SIG-M5 treated with dmso at 0.1 percent for 504 hours (cell line): ENCODE measurements around the gene KRT4.

Experiments used
- DNase-seq: peaks from one replicate; lab custom pipeline; 2025; ENCODE audit not compliant: unreplicated experiment; lab: John Stamatoyannopoulos, UW

KRT4 gene

DNA sequence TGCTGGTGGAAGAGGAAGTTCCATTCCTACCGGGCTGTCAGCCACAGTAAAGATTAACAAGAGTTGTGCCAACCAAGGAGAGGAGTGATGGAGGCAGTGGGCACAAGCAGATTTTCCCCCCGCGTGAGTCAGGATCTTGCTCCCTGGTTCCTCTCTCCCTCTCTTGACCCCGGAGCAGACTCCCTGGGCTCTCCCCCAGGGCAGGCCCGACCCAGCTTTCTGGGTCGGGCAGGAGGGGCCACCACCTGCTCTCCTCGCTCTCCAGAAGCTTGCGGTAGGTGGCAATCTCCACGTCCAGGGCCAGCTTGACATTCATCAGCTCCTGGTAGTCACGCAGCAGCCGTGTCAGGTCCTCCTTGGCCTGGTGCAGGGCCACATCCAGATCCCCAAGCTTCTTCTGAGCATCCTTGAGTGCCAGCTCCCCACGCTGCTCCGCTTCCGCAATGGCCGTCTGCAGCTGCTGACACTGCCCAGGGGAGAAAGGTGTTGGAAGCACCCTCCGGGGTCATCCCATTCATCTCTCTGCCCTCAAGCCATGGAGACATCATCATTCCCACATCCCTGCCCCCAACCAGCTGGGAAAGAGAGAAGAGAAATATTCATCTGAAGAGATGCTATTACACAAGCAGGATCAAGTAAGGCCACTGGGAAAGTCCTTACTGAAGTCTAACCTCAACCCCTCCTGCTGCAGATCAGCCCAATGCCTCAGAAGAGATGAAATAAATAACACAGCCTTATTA, 9.0 kb upstream of the KRT4 start:
- DNase-seq = no peak

DNA sequence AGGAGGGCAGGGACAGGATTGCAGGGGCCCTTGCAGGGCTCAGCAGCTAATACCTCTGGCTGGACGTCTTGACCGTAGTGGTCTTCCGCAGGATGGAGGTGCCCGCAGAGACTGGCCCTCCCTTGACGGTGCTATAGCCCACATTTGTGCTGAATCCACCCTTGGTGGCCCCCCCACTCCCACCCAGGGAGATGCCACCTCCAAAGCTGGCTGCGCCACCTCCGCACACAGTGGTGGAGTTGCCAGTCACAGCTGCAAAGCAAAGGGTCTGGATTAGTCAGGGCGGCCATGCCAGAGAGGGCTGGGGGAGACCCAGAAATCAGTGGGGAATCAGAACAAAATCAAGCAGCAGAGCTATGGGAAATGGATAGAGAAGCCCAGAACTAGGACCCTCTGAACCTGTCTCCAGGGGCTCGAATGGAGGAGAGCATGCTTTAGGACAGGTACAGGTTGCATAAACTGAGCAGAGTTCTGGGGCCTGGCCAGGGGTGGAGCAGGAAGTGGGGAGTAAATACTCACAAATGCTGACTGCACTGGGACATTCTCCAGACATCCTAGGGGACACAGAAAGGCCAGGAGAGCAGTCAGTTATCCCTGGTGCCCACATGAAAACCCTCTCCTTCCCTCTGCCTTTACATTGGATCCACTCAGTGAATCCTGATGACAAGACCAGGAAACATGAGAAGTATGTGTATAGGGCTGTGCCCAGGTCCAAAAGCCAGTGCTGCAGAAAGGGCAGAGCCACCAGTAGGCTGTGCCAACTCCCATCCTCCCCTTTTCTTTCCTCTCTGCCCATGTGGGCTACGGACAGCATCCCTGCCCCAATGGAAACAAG, 8.1 kb upstream of the KRT4 start:
- no peak for DNase-seq

DNA sequence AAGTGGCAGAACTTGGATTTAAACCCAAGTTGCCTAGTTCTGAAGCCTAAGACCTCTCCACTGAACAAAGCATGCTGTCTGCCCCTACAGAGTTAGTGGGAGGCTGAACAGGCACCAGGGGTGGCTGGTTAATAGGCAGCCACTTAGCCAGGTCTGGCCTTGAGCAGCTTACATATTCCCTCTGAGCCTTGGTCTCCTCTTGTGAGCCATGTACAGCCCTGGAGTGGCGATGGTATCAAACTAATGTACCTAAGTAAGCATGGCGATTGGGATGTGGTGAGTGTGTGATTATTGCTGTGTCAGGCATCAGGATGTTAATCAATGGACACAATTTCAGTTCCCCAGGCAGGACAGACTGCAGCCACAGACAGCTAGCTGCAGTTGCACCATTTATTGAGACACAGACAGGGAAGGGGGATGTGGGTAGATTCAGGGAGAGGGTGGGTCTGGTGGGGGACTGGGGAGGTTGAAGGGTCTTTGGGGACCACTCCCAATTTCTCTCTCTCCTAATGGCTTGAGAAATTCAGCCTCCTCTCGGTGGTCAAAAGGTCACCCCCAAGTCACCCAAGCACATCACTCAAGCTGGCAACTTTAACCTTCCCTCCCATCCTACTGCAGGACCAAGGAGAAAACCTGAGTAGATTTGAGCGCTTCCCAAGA, 7.3 kb upstream of the KRT4 start:
- DNase-seq = no peak

DNA sequence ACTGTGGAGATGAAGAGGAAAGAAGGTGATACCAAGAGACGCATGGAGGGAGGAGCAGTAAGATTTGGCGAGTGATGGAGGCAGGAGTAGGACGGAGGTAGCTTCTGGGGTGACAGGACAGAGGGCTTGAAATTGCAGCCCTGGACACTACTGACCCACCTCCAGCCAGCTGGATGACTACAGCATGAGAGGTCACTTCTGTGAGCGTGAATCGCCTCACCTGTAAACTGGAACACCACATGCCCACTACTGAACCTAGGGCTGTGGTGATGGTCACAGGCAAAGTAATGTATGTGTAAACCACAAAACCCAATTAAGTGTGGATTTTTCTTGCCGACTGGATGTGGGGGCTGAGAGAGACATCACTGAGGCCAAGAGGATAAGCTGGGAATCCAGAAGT, 6.6 kb upstream of the KRT4 start:
- DNase-seq = no peak

DNA sequence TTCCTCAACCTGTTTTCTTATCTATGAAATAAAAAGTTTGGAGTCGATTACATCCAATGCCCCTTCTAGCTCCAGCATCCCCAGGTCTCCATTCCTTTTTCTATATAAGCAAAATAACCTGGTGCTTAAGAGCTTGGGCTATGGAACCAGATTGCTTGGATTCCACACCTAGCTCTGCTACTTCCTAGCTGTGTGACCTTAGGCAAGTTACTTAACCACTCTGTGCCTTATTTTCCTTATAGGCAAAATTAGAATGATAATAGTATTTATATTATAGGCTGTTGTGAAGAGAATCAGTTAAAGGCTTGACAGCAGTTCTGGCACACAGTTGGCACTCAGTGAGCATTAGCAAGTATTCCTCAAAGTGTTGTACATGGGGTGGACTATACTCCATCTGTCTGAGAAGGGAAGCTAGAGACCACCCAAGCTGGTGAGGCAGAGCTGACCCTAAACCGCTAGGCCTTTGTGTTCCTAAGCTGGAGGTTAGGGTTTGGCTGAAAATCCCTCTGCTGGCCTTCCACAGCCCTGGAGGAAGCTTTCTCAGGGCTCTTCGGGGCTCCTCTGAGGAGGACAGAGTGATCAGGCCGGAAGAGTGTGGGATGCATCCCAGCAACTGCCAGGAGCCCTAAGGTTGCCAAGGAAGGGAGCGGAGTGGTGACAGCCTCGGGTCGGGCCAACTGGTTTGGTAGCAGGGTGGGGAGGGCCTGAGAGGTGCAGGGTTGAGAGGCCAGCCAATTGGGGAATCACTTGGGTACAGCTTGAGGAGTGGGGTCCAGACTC, 6.0 kb upstream of the KRT4 start:
- DNase-seq = no peak

DNA sequence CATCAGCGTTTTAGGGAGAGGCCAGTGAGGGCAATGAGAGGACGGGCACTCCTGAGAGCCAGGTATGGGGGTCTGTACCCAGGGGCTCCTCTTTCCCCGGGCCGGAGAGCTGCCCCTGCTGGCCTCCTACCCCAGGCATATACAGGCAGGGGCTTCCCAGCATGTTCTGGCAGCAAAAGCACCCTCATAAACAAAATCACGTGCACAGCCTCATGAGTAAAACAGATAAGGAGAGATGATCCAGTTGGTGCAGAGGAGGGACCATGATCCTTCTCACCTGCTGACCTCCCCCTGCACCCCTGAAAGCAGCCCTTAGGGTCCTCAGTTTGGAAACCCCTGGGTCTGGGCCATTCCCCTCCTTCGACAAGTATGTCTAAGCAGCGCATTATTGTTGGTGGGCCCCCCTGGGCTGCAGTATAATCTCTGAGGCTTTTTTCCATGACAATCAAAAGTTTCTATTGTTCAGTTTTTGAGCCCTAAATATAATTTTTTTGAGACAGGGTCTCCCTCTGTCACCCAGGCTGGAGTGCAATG, 5.0 kb upstream of the KRT4 start:
- no peak for DNase-seq

DNA sequence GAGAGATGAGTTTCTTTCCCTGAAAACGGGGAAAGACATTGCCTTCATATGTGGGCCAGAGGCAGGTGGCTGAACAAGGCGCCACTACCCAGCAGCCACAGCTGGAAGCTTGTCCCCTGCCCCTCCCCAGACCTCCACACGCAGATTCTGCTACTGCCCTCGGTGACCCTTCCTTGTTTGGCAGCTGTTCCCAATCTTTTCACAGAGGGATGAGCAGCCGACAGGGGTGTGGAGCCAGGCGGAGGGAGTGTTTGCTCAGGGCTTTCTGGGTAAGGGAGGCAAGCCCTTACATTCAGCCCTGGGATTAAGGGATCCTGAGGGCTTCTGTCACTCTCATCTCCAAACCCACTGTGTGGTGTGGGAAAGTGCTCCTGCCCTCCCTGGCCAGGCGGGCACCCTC, 4.5 kb upstream of the KRT4 start:
- DNase-seq = no peak

DNA sequence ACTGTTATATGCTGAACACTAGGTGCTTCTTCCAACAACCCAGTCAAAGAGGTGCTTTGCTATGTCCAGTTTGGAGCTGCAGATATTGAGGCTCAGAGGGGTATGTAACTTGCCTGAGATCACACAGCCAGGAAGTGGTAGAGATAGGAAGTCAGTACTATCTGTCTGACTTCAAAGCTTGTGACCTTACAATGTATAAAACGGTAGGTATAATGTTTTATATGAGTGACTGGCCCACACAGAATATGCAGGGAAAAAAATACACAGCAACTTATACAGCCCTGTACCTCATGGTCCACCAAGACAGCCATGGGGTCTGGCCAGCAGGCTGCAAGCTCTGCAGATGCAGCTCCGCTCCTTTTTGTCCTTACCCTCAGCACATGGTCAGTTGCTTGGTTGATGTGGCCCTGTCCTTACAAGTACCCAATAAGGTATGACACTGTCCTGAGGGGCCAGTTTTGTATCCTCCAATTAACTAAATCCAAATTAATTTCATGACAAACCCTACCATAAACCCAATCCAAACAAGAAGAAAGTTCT, 3.9 kb upstream of the KRT4 start:
- DNase-seq = no peak

DNA sequence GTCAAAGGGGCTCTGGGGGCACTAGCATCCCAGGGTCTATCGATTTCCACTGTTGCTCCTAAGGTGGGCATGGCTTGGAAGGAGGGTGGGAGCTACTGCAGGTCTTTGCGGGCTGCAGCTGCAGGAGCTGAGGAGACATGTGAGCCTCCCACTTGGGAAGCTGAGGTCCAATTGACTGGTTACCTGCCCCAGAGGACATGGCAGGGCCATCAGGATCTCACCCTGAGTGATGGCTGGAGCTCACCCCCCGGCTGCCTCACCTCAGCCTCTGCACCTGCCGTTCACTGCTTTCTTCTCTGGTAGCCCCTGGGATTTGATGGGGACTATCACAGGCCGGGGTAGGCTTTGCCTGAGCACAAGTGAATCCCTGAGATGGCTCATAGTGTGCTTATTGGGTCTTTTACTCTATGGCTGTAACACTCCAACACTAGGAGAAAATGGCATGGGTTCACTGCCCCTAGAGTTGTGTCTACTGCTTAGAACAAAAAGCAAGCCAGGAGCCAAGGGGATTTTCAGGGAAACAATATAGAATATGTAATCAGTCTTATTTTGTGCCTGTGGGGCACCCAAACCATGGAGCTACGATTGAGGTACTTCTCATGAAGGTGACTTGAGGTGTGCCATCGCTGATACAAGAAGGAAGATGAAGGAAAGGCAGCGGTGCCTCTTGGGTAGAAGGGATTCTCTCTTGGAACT, 3.2 kb upstream of the KRT4 start:
- no peak for DNase-seq

DNA sequence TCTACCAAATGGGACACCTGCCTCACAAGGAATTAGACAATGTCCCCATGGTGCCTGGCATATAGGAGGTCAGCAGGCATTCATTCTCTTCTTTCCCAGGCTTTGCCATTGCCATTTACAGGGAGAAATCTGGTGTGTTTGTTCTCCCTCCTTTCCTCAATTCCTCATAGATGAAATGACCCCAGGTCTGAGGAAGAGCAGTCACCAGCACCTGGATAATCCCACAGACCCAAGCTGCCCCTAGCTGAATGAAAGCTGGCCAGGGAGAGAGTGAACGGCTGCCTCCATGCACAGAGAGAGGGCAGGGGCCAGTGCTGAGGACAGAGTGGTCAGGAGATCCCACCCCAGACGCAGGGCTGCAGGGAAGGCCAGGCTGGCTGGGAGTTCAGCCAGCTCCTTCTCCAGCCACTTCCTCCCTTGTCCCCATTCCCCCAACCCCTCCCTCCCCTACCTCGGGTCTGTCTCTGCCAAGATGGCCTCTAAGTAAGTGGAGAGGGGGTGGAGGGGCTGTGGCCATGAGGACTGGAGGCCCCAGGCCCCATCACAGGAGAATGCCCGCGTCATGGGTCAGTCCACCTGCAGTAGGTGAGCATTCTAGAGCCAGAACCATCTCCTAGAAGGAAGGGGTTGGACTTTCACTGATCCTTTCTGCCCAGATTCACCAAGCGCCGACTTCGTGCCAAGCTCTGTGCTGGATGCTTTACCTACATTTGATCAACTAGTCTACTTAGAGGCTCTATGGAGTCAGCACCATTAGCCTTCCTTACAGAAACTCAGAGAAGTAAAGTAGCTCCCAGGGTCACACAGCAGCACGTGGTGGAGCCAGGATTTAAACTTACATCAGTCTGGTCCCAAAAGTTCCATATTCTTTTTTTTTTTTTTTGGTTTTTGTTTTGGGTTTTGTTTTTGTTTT, 2.0 kb upstream of the KRT4 start:
- no peak for DNase-seq

DNA sequence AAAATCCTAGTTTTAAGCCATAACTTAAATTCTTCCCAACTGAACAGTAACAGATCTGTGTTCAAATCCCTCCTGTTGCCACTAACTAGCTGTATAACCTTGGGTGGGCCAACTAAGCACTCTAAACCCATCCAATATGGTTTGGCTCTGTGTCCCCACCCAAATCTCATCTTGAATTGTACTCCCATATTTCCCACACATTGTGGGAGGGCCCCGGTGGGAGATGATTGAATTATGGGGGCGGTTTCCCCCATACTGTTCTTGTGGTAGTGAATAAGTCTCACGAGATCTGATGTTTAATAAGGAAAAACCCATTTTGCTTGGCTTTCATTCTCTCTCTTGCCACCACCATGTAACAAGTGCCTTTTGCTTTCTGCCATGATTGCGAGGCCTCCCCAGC, 1.2 kb upstream of the KRT4 start:
- no peak for DNase-seq

DNA sequence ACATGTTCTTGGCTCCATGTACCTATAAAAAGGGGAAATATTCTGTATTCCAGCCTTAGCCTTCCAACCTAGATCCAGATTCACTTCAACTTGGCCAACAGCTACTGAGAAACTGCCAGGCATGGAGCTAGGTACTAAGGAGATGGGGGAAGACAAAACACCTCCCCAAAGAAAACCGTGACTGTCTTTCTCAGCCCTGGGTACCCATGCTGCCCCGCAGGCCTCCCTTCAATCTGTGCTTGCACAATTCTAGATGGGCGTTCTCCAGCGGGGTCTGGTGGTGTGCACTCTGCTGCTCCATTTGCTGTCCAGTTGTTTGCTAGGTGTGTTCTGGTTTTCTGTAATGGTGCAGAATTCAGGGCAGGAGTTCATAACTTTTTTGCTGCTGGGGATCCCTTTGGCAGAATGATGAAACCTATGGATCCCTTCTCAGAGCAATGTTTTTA, 817 bp upstream of the KRT4 start:
- DNase-seq = no peak

DNA sequence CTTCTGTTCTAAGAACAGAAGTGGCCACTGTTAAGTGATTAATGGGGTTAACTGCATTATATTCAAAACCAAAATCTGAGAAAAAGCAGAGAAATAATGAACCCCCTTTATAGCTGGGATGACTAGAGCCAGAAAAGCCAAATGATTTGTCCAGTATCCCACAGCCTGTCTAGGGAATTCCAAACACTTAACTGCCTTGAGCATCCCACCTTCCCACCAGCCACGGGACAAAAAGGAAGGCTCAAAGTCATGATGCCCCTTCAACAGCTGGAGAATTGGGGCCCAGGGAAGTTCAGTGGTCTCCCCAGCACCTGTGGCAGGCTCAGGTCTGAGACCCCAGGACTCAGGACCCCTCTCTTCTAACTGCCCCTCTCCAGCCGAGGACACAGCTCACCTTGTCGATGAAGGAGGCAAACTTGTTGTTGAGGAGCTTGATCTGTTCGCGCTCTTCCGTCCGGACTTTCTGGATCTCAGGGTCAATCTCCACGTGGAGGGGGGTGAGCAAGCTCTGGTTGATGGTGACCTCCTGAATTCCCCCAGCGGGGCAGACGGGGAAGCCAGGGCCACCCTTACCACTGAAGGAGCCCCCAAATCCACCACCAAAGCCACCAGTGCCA, 605 bp downstream of the KRT4 start:
- DNase-seq = no peak

DNA sequence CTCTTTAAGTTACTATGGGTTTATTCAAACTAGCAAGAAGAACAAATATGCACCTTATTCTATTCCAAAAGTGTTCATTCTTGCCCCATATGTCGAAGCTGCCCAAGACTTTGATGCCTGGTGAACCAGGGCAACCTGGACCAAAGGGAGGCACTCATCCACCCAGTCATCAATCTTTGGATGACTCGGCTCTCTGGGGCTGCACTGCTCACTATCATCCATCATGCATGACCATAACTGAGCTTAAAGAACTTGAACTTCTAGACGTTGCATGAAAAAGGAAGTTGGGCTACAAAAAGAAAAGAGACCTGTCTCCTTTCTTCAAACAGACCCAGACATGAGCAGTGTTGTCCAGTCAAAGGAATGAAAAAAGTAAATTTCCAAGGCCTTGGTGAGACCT, 1.2 kb downstream of the KRT4 start:
- no peak for DNase-seq

DNA sequence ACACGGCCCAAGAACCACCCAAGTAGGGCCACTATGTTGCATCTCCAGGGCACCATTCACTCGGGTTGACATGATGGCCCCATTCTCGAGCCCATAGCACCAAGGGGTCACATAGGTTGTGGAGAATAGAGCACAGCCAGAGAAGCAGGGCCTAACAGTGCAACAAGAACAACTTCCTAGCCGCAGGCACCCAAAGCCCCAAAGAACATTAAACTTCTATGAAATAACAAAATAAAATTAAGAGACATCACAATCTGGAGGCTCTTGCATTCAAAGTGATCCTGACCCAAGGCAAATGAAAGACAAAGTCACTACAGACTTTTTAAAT, 1.9 kb downstream of the KRT4 start:
- DNase-seq = no peak

DNA sequence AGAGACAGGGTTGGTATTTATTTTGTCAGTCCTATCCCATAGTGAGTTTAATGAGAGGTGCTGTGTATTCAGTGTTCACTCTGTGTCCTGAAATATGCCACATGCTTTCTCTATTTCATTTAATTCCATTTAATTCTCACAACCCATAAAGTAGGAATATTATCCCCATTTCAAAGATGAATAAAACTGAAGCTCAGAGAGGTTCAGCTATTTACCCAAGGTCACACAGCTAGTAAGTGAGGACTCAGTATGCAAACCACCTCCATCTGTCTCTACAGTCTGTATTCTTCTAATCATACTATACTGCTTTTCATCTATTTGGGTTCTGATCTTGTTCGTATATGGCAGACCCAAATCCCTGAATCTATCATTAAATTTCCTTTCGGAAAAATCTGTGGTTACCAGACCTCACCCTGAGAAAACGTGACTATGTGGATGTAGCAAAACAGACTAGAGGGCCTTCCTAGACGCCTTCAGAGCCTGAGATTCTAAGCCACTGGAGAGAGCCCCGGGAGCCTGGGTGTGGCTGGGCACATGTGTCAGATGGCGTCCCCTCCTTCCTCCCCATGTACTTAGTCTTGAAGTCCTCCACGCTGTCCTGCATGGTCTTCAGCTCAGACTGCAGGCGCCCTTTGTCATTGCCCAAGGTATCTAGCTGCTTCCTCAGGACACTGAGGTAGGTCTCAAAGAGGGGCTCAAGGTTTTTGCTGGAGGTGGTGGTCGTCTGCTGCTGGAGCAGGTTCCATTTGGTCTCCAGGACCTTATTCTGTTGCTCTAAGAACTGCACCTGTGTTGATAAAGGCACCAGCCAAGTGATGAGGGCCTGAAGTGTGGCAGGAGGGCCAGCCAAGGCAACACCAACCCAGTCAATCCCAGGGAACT, 2.5 kb downstream of the KRT4 start:
- DNase-seq = no peak

DNA sequence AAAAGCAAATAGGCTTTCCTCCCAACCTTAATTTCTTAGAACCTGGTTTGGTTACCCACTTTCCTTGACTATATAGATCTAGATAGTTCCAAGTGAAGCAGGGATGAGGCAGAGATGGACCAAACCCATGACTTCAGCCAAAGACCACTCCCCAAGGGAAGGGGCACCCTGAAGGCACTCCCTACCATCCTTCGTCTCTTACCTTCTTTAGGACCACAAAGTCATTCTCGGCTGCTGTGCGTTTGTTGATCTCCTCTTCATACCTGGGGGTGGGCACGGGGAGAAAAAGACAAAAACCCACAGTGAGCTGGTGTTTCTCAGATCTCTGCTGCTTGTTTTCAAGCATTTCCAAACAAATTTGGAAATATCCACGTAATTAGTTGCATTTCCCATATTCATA, 3.4 kb downstream of the KRT4 start:
- DNase-seq = no peak

DNA sequence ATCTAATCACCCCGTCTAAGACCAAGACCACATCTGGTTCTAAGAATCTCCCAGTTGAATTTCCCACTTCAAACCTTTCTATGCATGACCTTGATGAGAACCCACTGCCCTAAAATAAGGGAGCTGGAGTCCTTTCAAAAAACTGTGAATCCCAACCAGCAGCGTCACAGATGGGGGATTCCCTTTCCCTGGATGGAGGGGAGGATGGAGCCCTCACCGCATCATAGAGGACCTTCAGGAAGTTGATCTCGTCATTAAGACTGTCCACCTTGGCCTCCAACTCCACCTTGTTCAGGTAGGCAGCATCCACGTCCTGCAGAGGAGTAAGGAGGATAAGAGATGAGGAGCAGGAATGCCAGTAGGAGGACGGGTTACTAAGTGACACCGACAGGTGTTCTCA, 4.8 kb downstream of the KRT4 start:
- DNase-seq = no peak
